Natural killer cell treated with Interleukin-12 subunit alpha and Interleukin-12 subunit beta and Interleukin-15 and Interleukin-18, amount 100 ng/mL, for 72 hours (primary cell): ENCODE data around the gene CALU. TPM values are rescaled to one million over a fixed set of nuclear protein-coding genes. Genes with fewer than 3 reads are reported as not detected.

Experiments
- ATAC-seq, 2 donors: fragments of 150-1000 bp; cut with Tn5 transposase in 1 of 2; sonication (Bioruptor Pico), chemical (Tn5 transposase) in 1 of 2; 2 replicates each; pipeline ENCODE4 v1.10.0; 2021
- DNase-seq: peaks from one replicate; pipeline ENCODE4 v3.0.0; 2022; ENCODE audit warnings: low spot score
- H3K27ac Mint-ChIP-seq, 2 donors: 1 replicate in 1 of 2; 2 replicates in 1 of 2; pipeline ENCODE4 v1.8.0; 2022; ENCODE audit warnings: mixed read lengths in 2 of 2, mild to moderate bottlenecking in 1 of 2, moderate library complexity in 1 of 2
- H3K27me3 Mint-ChIP-seq, 2 donors: 1 replicate in 1 of 2; 2 replicates in 1 of 2; pipeline ENCODE4 v1.8.0; 2022; ENCODE audit warnings: mixed read lengths in 2 of 2
- H3K36me3 Mint-ChIP-seq: one replicate; pipeline ENCODE4 v1.8.0; 2022; ENCODE audit warnings: mixed read lengths
- H3K4me1 Mint-ChIP-seq, 2 donors: 1 replicate in 1 of 2; 2 replicates in 1 of 2; pipeline ENCODE4 v1.8.0; 2022; ENCODE audit warnings: low read depth in 2 of 2, mixed read lengths in 2 of 2, mild to moderate bottlenecking in 1 of 2
- H3K4me3 Mint-ChIP-seq: one replicate; pipeline ENCODE4 v1.8.0; 2022; ENCODE audit warnings: mixed read lengths
- H3K9me3 Mint-ChIP-seq: 2 replicates; pipeline ENCODE4 v1.8.0; 2022; ENCODE audit warnings: mixed read lengths
- total RNA-seq, 2 donors: library from RNA; stranded (reverse); gene quantifications; one replicate each; pipeline ENCODE4 v1.2.3, GENCODE V29; 2022

Gene CALU
- total RNA-seq, 2 donors from 2014 or later = 46.3 to 60.5 TPM

- Mint-ChIP-seq H3K27ac (no peak overlapping the region), H3K9me3 (no peaks in the 10 kb centered on the region)
- ATAC-seq = no peak
Measured at GRCh38 chr7:128708235-128708634, 30.9 kb upstream of the CALU start.

GRCh38 chr7:128708824-128709223, 30.3 kb upstream of the CALU start:
- DNase-seq = no peak
- Mint-ChIP-seq H3K36me3 (no peaks in the 10 kb centered on the region), H3K27me3 (peaks cover 13 to 31% of the 10 kb centered on the region in 2 donors), H3K27ac (no peak overlapping the region), H3K4me1 (no peaks in the 10 kb centered on the region), H3K9me3 (no peaks in the 10 kb centered on the region), H3K4me3 (no peak overlapping the region)
- ATAC-seq = no peak

More at GRCh38 chr7:128708235-128708634, 30.9 kb upstream of the CALU start:
- Mint-ChIP-seq H3K4me3 (no peak overlapping the region), H3K4me1 (no peaks in the 10 kb centered on the region), H3K27me3 (peaks cover 16 to 35% of the 10 kb centered on the region in 2 donors), H3K36me3 (no peaks in the 10 kb centered on the region)
- no peak for DNase-seq

- no peaks in the 10 kb centered on the region for H3K4me1 Mint-ChIP-seq
- H3K27me3 Mint-ChIP-seq = peaks cover 14 to 38% of the 10 kb centered on the region in 2 donors
- no peak overlapping the region for H3K27ac Mint-ChIP-seq
- H3K9me3 Mint-ChIP-seq = no peaks in the 10 kb centered on the region
- ATAC-seq = no peak
- H3K36me3 Mint-ChIP-seq = no peaks in the 10 kb centered on the region
- no peak for DNase-seq
- no peak overlapping the region for H3K4me3 Mint-ChIP-seq
Measured at GRCh38 chr7:128710481-128710880, 28.7 kb upstream of the CALU start.

- no peak for DNase-seq
- Mint-ChIP-seq H3K4me3 (no peak overlapping the region), H3K36me3 (no peaks in the 10 kb centered on the region), H3K27ac (no peak overlapping the region), H3K9me3 (no peaks in the 10 kb centered on the region), H3K27me3 (peaks cover 18 to 33% of the 10 kb centered on the region in 2 donors), H3K4me1 (no peaks in the 10 kb centered on the region)
- no peak for ATAC-seq
Measured at GRCh38 chr7:128713794-128714193, 25.4 kb upstream of the CALU start.

GRCh38 chr7:128714701-128715495, 24.3 kb upstream of the CALU start:
- Mint-ChIP-seq H3K9me3 (no peaks in the 10 kb centered on the region), H3K27me3 (peaks cover 21 to 33% of the 10 kb centered on the region in 2 donors), H3K4me1 (no peaks in the 10 kb centered on the region), H3K4me3 (no peak overlapping the region), H3K36me3 (no peaks in the 10 kb centered on the region), H3K27ac (no peak overlapping the region)
- DNase-seq = no peak
- ATAC-seq = no peak

GRCh38 chr7:128718967-128719642, 20.1 kb upstream of the CALU start:
- H3K27me3 Mint-ChIP-seq = peaks cover 18 to 19% of the 10 kb centered on the region in 2 donors
- no peaks in the 10 kb centered on the region for H3K36me3 Mint-ChIP-seq
- no peaks in the 10 kb centered on the region for H3K9me3 Mint-ChIP-seq
- DNase-seq (no peak), ATAC-seq (no peak)
- H3K4me1 Mint-ChIP-seq = no peaks in the 10 kb centered on the region
- H3K4me3 Mint-ChIP-seq = no peak overlapping the region
- H3K27ac Mint-ChIP-seq = no peak overlapping the region

GRCh38 chr7:128721376-128721775, 17.8 kb upstream of the CALU start:
- DNase-seq = no peak
- H3K27me3 Mint-ChIP-seq = peaks cover 21 to 27% of the 10 kb centered on the region in 2 donors
- no peaks in the 10 kb centered on the region for H3K36me3 Mint-ChIP-seq
- no peaks in the 10 kb centered on the region for H3K4me1 Mint-ChIP-seq
- ATAC-seq = no peak
- H3K9me3 Mint-ChIP-seq = no peaks in the 10 kb centered on the region
- H3K27ac Mint-ChIP-seq = no peak overlapping the region
- H3K4me3 Mint-ChIP-seq = no peak overlapping the region

- no peak overlapping the region for H3K4me3 Mint-ChIP-seq
- no peaks in the 10 kb centered on the region for H3K36me3 Mint-ChIP-seq
Measured at GRCh38 chr7:128724743-128725142, 14.4 kb upstream of the CALU start.

GRCh38 chr7:128725531-128725930, 13.6 kb upstream of the CALU start:
- Mint-ChIP-seq H3K4me3 (no peak overlapping the region), H3K27ac (no peak overlapping the region), H3K27me3 (peaks cover 20 to 38% of the 10 kb centered on the region in 2 donors), H3K9me3 (no peaks in the 10 kb centered on the region), H3K36me3 (no peaks in the 10 kb centered on the region), H3K4me1 (no peaks in the 10 kb centered on the region)
- ATAC-seq = no peak
- DNase-seq = no peak

More at GRCh38 chr7:128724743-128725142, 14.4 kb upstream of the CALU start:
- ATAC-seq (no peak), DNase-seq (no peak)
- no peaks in the 10 kb centered on the region for H3K4me1 Mint-ChIP-seq
- no peak overlapping the region for H3K27ac Mint-ChIP-seq
- peaks cover 20 to 38% of the 10 kb centered on the region in 2 donors for H3K27me3 Mint-ChIP-seq
- no peaks in the 10 kb centered on the region for H3K9me3 Mint-ChIP-seq

GRCh38 chr7:128726059-128726736, 13.0 kb upstream of the CALU start:
- Mint-ChIP-seq H3K4me1 (no peaks in the 10 kb centered on the region), H3K9me3 (no peaks in the 10 kb centered on the region), H3K27me3 (peaks cover 23 to 42% of the 10 kb centered on the region in 2 donors), H3K4me3 (no peak overlapping the region), H3K27ac (no peak overlapping the region), H3K36me3 (no peaks in the 10 kb centered on the region)
- DNase-seq = no peak
- no peak for ATAC-seq

GRCh38 chr7:128726737-128727072, 12.5 kb upstream of the CALU start:
- H3K4me1 Mint-ChIP-seq = no peaks in the 10 kb centered on the region
- no peaks in the 10 kb centered on the region for H3K9me3 Mint-ChIP-seq
- DNase-seq (no peak), ATAC-seq (no peak)
- peaks cover 21 to 43% of the 10 kb centered on the region in 2 donors for H3K27me3 Mint-ChIP-seq
- H3K4me3 Mint-ChIP-seq = no peak overlapping the region
- H3K36me3 Mint-ChIP-seq = no peaks in the 10 kb centered on the region
- no peak overlapping the region for H3K27ac Mint-ChIP-seq

GRCh38 chr7:128727239-128727638, 11.9 kb upstream of the CALU start:
- H3K4me3 Mint-ChIP-seq = no peak overlapping the region
- no peak for DNase-seq
- H3K27me3 Mint-ChIP-seq = peaks cover 21 to 43% of the 10 kb centered on the region in 2 donors
- no peak for ATAC-seq
- no peak overlapping the region for H3K27ac Mint-ChIP-seq
- no peaks in the 10 kb centered on the region for H3K9me3 Mint-ChIP-seq
- H3K36me3 Mint-ChIP-seq = no peaks in the 10 kb centered on the region
- H3K4me1 Mint-ChIP-seq = no peaks in the 10 kb centered on the region

- no peaks in the 10 kb centered on the region for H3K4me1 Mint-ChIP-seq
- no peak for ATAC-seq
- no peaks in the 10 kb centered on the region for H3K9me3 Mint-ChIP-seq
- DNase-seq = no peak
- H3K4me3 Mint-ChIP-seq = no peak overlapping the region
- no peak overlapping the region for H3K27ac Mint-ChIP-seq
- H3K36me3 Mint-ChIP-seq = no peaks in the 10 kb centered on the region
- H3K27me3 Mint-ChIP-seq = peaks cover 21 to 43% of the 10 kb centered on the region in 2 donors
Measured at GRCh38 chr7:128728598-128728997, 10.6 kb upstream of the CALU start.

GRCh38 chr7:128729494-128729893, 9.7 kb upstream of the CALU start:
- Mint-ChIP-seq H3K4me1 (no peaks in the 10 kb centered on the region), H3K27ac (no peak overlapping the region), H3K36me3 (no peaks in the 10 kb centered on the region), H3K27me3 (peaks cover 19 to 39% of the 10 kb centered on the region in 2 donors), H3K9me3 (no peaks in the 10 kb centered on the region), H3K4me3 (no peak overlapping the region)
- DNase-seq (no peak), ATAC-seq (no peak)
